ENCODE results near the gene PPP2R3A. TPM values are rescaled to one million over a fixed set of nuclear protein-coding genes. Genes with fewer than 3 reads are reported as not detected.
A peak's percentile ranks its signal among the peaks of the same experiment; 100 is the strongest.
"Not testable (repeated sequence)": the region's sequence is repeated elsewhere in the genome, so short reads cannot be mapped to it uniquely, and the experiment has no call there.

Gene PPP2R3A
- total and polyA plus RNA-seq, 2 donors (not counting 3 experiments of a cell fraction or from before 2014, with no cell fraction given), result 3.3 to 14.6 TPM

- no peak for TF ChIP-seq MAX (IDR thresholded peaks at IDR 0.05; ENCODE audit: insufficient read depth, insufficient read length)
- peak; percentile 40 to 45 for TF ChIP-seq CTCF (IDR thresholded peaks at IDR 0.05; ENCODE audit: extremely low read depth in 1 of 2, insufficient read depth in 1 of 2, low read depth in 1 of 2, low read length in 2 of 2)
- TF ChIP-seq FOS (IDR thresholded peaks at IDR 0.05; ENCODE audit: borderline replicate concordance, insufficient read depth, low read length), result no peak
- no peak for TF ChIP-seq POLR2A (IDR thresholded peaks at IDR 0.05; ENCODE audit: low read depth, low read length)
- no peak for TF ChIP-seq GATA2 (IDR thresholded peaks at IDR 0.05; ENCODE audit: insufficient read depth, insufficient read length, low read depth, low read length)
- no peak for TF ChIP-seq MYC (IDR thresholded peaks at IDR 0.05; ENCODE audit: low read depth, low read length)
- no peak for TF ChIP-seq POLR2AphosphoS5 (IDR thresholded peaks at IDR 0.05; ENCODE audit: insufficient read depth, low read depth, low read length)
- ChIA-PET CTCF (interaction anchor here (0.6 to 1.6 kb wide), 38 partner anchors 8 to 954 kb away, joined by 3 to 41 read pairs (median 4); partner anchors contain the start of genes MSL2, PPP2R3A and STAG1), POLR2A (interaction anchor here (1.0 kb wide), 1 partner anchor 674 kb away, joined by 5 read pairs; the partner anchor contains the start of gene STAG1)
- dilution Hi-C loops (cut with MboI; ENCODE audit: extremely low pct_ligation_motif_present, low sequenced_read_pairs), result no loop called here
- Histone ChIP-seq H3K9ac (replicated peaks; ENCODE audit: extremely low read depth, insufficient read depth, low read length) (no peak overlapping the region), H3K36me3 (ENCODE audit: control insufficient read depth in 2 of 2, extremely low read depth in 1 of 2, insufficient read depth in 2 of 2, low read length in 2 of 2) (peaks cover 0 to 2% of the 10 kb centered on the region in 2 experiments), H2AFZ (ENCODE audit: low read depth, low read length) (no peak overlapping the region), H3K27ac (ENCODE audit: insufficient read depth, low read depth, low read length) (no peak overlapping the region), H3K4me1 (ENCODE audit: control insufficient read depth, extremely low read depth, insufficient read depth, low read length) (no peaks in the 10 kb centered on the region), H3K79me2 (ENCODE audit: control insufficient read depth, insufficient read depth, low read length) (no peaks in the 10 kb centered on the region), H3K9me1 (replicated peaks; ENCODE audit: control insufficient read depth, extremely low read depth, insufficient read depth, low read length) (no peaks in the 10 kb centered on the region), H3K9me3 (replicated peaks; ENCODE audit: control insufficient read depth, insufficient read depth, low read length) (no peaks in the 10 kb centered on the region), H4K20me1 (replicated peaks; ENCODE audit: control insufficient read depth, extremely low read depth, insufficient read depth, low read length) (no peaks in the 10 kb centered on the region), H3K27me3 (ENCODE audit: control insufficient read depth in 2 of 2, insufficient read depth in 2 of 2, low read length in 2 of 2) (no peaks in the 10 kb centered on the region), H3K4me2 (ENCODE audit: insufficient read depth, low read length) (no peak overlapping the region), H3K4me3 (replicated peaks in 1 of 3; ENCODE audit: insufficient read depth in 1 of 3, low read depth in 1 of 3, low read length in 3 of 3) (no peak overlapping the region)
- intact Hi-C loops (cut with micrococcal nuclease), result loop anchor here (5.0 to 10.0 kb wide), 5 partner anchors 254 to 1869 kb away; partner anchors contain the start of gene SLC35G2
- DNase-seq (ENCODE audit: low read depth, low spot score), result peak; percentile 62
- no TSS peak for BruUV-seq (replicated peaks)
- peak; percentile 70 for FAIRE-seq
Observed at GRCh38 chr3:136078421-136079364, 113.2 kb downstream of the PPP2R3A start.

GRCh38 chr3:136083641-136084382 is 118.3 kb downstream of the PPP2R3A start:
- H3K4me2 ChIP-seq (ENCODE audit: insufficient read depth, low read length); H3K27me3 ChIP-seq (ENCODE audit: control insufficient read depth in 2 of 2, insufficient read depth in 2 of 2, low read length in 2 of 2); H3K79me2 ChIP-seq (ENCODE audit: control insufficient read depth, insufficient read depth, low read length); H3K36me3 ChIP-seq (ENCODE audit: control insufficient read depth in 2 of 2, extremely low read depth in 1 of 2, insufficient read depth in 2 of 2, low read length in 2 of 2); H3K9ac ChIP-seq (replicated peaks; ENCODE audit: extremely low read depth, insufficient read depth, low read length); H3K4me3 ChIP-seq (replicated peaks in 1 of 3; ENCODE audit: insufficient read depth in 1 of 3, low read depth in 1 of 3, low read length in 3 of 3); H3K9me1 ChIP-seq (replicated peaks; ENCODE audit: control insufficient read depth, extremely low read depth, insufficient read depth, low read length); FAIRE-seq; POLR2A ChIA-PET; H4K20me1 ChIP-seq (replicated peaks; ENCODE audit: control insufficient read depth, extremely low read depth, insufficient read depth, low read length); H2AFZ ChIP-seq (ENCODE audit: low read depth, low read length); H3K4me1 ChIP-seq (ENCODE audit: control insufficient read depth, extremely low read depth, insufficient read depth, low read length); dilution Hi-C loops (cut with MboI; ENCODE audit: extremely low pct_ligation_motif_present, low sequenced_read_pairs); H3K27ac ChIP-seq (ENCODE audit: insufficient read depth, low read depth, low read length); BruUV-seq (replicated peaks); H3K9me3 ChIP-seq (replicated peaks; ENCODE audit: control insufficient read depth, insufficient read depth, low read length); intact Hi-C loops (cut with micrococcal nuclease); DNase-seq (ENCODE audit: low read depth, low spot score): not testable (repeated sequence)
- CTCF ChIA-PET, result interaction anchor here (1.1 to 1.2 kb wide), 2 partner anchors 668 to 669 kb away, joined by 3 to 4 read pairs; partner anchors contain the start of gene STAG1

All from endothelial cell of umbilical vein (primary cell).